B cell (primary cell): ENCODE data around the gene DENND4C. TPM values are rescaled to one million over a fixed set of nuclear protein-coding genes. Genes with fewer than 3 reads are reported as not detected.

Source experiments
- ATAC-seq: fragments of 200-7000 bp; cut with Tn5 transposase; one replicate; pipeline ENCODE4 v1.10.0; 2021; ENCODE audit warnings: low read depth, mild to moderate bottlenecking, moderate number of reproducible peaks, moderate library complexity
- CTCF ChIA-PET: fragments of 350-600 bp; sonication (Branson Sonifier 250); formaldehyde crosslinking; loops from one replicate; lab custom pipeline; 2021; ENCODE audit warnings: antibody characterized with exemption, inconsistent platforms; lab: Charles Lee
- POLR2A ChIA-PET: fragments of 350-600 bp; sonication (Branson Sonifier 250); formaldehyde crosslinking; loops from one replicate; lab custom pipeline; 2021; ENCODE audit warnings: antibody characterized with exemption; lab: Charles Lee
- DNase-seq: peaks from one replicate; pipeline ENCODE4 v3.0.0; 2013
- H2AFZ ChIP-seq: 2 replicates; pipeline ENCODE4 v1.6.1; 2012; ENCODE audit warnings: mild to moderate bottlenecking, low read depth, low read length; ENCODE audit not compliant: insufficient read depth, poor library complexity, severe bottlenecking
- H3K27ac ChIP-seq, 2 donors: 1 replicate in 1 of 2; 2 replicates in 1 of 2; pipeline ENCODE4 v1.5.1; 2012 to 2013; ENCODE audit warnings: low read length in 2 of 2, mild to moderate bottlenecking in 2 of 2, moderate library complexity in 1 of 2
- H3K27me3 ChIP-seq, 4 experiments: fragments of 200-600 bp in 1 of 4; sonication (generic) in 1 of 4; replicated peaks in 1 of 4; 1 replicate in 2 of 4; 2 replicates in 2 of 4; pipeline versions ENCODE4 v1.6.1 to v1.7.0; 2013 to 2016; ENCODE audit warnings: low read length in 3 of 4, mild to moderate bottlenecking in 2 of 4, mixed read lengths in 1 of 4, moderate library complexity in 1 of 4; ENCODE audit not compliant: insufficient read depth in 4 of 4, control insufficient read depth in 3 of 4; ENCODE audit errors: control extremely low read depth in 1 of 4
- H3K36me3 ChIP-seq, 2 experiments: replicated peaks in 1 of 2; 1 replicate in 1 of 2; 2 replicates in 1 of 2; pipeline versions ENCODE4 v1.6.1 to v1.7.1; 2013; ENCODE audit warnings: low read length in 1 of 2; ENCODE audit not compliant: insufficient read depth in 2 of 2, control insufficient read depth in 1 of 2; ENCODE audit errors: control extremely low read depth in 1 of 2, extremely low read depth in 1 of 2
- H3K4me1 ChIP-seq, 2 donors: fragments of 200-600 bp in 1 of 2; sonication (generic) in 1 of 2; 1 replicate in 1 of 2; 2 replicates in 1 of 2; pipeline versions ENCODE4 v1.5.1 to v1.6.1; 2013 to 2017; ENCODE audit warnings: low read length in 2 of 2; ENCODE audit not compliant: control insufficient read depth in 2 of 2, insufficient read depth in 2 of 2
- H3K4me2 ChIP-seq: replicated peaks from 2 replicates; pipeline ENCODE3; 2012; ENCODE audit warnings: mild to moderate bottlenecking, low read depth, low read length; ENCODE audit not compliant: poor library complexity, severe bottlenecking
- H3K4me3 ChIP-seq, 5 experiments: fragments of 200-600 bp in 1 of 5; sonication (generic) in 1 of 5; 1 replicate in 3 of 5; 2 replicates in 2 of 5; pipeline versions ENCODE4 v1.5.1 to v1.7.0; 2011 to 2016; ENCODE audit warnings: low read length in 4 of 5, mild to moderate bottlenecking in 4 of 5, low read depth in 2 of 5, control low read depth in 1 of 5, moderate library complexity in 1 of 5; ENCODE audit not compliant: insufficient read depth in 1 of 5; ENCODE audit errors: control extremely low read depth in 1 of 5, extremely low read depth in 1 of 5
- H3K79me2 ChIP-seq: fragments of 200-600 bp; sonication (generic); one replicate; pipeline ENCODE4 v1.6.0; 2016; ENCODE audit warnings: low read length; ENCODE audit not compliant: control insufficient read depth, insufficient read depth
- H3K9ac ChIP-seq: fragments of 200-600 bp; sonication (generic); 2 replicates; pipeline ENCODE4 v1.6.1; 2017; ENCODE audit warnings: mild to moderate bottlenecking, low read length, moderate library complexity
- H3K9me3 ChIP-seq, 3 donors: one replicate each; pipeline versions ENCODE4 v1.6.1 to v1.7.1; 2013; ENCODE audit warnings: low read length in 2 of 3; ENCODE audit not compliant: control insufficient read depth in 2 of 3, insufficient read depth in 1 of 3; ENCODE audit errors: control extremely low read depth in 1 of 3
- H4K20me1 ChIP-seq: 2 replicates; pipeline ENCODE4 v1.6.0; 2012; ENCODE audit warnings: mild to moderate bottlenecking, low read length; ENCODE audit not compliant: insufficient read depth, control insufficient read depth, poor library complexity, severe bottlenecking
- H3K27ac Mint-ChIP-seq: one replicate; pipeline ENCODE4 v1.8.0; 2021; ENCODE audit warnings: mixed read lengths
- H3K27me3 Mint-ChIP-seq: one replicate; pipeline ENCODE4 v1.8.0; 2021; ENCODE audit warnings: mixed read lengths
- H3K4me1 Mint-ChIP-seq: one replicate; pipeline ENCODE4 v1.8.0; 2021; ENCODE audit warnings: mixed read lengths
- H3K4me3 Mint-ChIP-seq: one replicate; pipeline ENCODE4 v1.8.0; 2021; ENCODE audit warnings: mixed read lengths
- H3K9me3 Mint-ChIP-seq: one replicate; pipeline ENCODE4 v1.8.0; 2022; ENCODE audit warnings: mixed read lengths; ENCODE audit not compliant: insufficient read depth
- EZH2 ChIP-seq: IDR thresholded peaks from 2 replicates; pipeline ENCODE4 v1.6.1; 2012; ENCODE audit warnings: borderline replicate concordance, low read depth, mild to moderate bottlenecking, moderate library complexity, low read length; ENCODE audit not compliant: insufficient read depth, poor library complexity, severe bottlenecking
- WGBS: methylation state at CpG from one replicate; pipeline ENCODE4 v1.1.5; 2013; ENCODE audit warnings: missing lambda C conversion rate; ENCODE audit not compliant: insufficient coverage; 5-methylcytosine and 5-hydroxymethylcytosine counted together
- intact Hi-C: fragments of 100-400 bp; cut with micrococcal nuclease; formaldehyde crosslinking; loops from one replicate; pipeline ENCODE4 v1.10.0; 2022
- polyA plus RNA-seq: library from polyadenylated mRNA; depleted of rRNA; stranded (reverse); fragments of >200 nt; gene quantifications from 2 replicates; pipeline ENCODE4 v1.2.3, GENCODE V29; 2012
- total RNA-seq, 2 donors: library from RNA; stranded (reverse); fragments of 120-200 nt in 1 of 2; gene quantifications; 1 replicate in 1 of 2; 2 replicates in 1 of 2; pipeline versions ENCODE4 v1.2.3 to v1.2.4, GENCODE V29; 2013 to 2022
- TF ChIP-seq, protein P1 (sequence below): fragments of 200-600 bp; IDR thresholded peaks from one replicate; pipeline ENCODE4 v1.8.0; 2022; ENCODE audit warnings: antibody characterized with exemption, mild to moderate bottlenecking

Gene DENND4C
- total and polyA plus RNA-seq, 2 donors (not counting 1 experiment from before 2014, with no cell fraction given), result 9.9 to 52.4 TPM

DNA sequence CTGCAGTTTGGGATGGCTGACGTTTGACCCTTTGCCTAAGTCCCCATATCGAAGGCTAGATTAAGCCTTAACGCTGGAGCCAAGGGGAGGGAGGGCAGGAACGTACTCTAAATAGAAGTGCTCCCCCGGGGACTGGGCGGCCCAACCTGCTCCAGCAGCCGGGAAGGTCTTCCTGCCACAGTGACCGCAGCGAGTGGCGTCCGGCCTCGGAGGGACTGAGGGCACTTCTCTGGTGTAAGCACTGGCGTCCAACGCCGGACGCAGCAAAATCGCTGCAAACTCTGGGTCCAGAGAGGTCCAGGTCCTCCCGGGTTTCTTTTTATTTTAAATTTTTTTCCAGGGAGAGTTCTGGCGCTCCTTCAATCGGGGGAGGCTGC, 177.8 kb downstream of the DENND4C start:
- ATAC-seq (no peak), DNase-seq (no peak)
- peak overlapping the region; percentile 95 for H3K4me2 ChIP-seq
- H3K27ac Mint-ChIP-seq, result peak overlapping the region; percentile 54
- peak overlapping the region; percentile 97 for H2AFZ ChIP-seq
- H3K79me2 ChIP-seq, result no peaks in the 10 kb centered on the region
- ChIA-PET CTCF (interaction anchor here (1.5 kb wide), 2 partner anchors 49 to 56 kb away, joined by 4 to 5 read pairs; no protein-coding TSS in a partner anchor), POLR2A (interaction anchor here (1.9 kb wide), 1 partner anchor 28 kb away, joined by 7 read pairs; the partner anchor contains the start of gene RPS6)
- no peak overlapping the region for H3K27ac ChIP-seq
- peaks cover 12 to 15% of the 10 kb centered on the region in 2 donors for H3K4me1 ChIP-seq
- H3K9me3 Mint-ChIP-seq, result no peaks in the 10 kb centered on the region
- no peaks in the 10 kb centered on the region for H3K27me3 Mint-ChIP-seq
- no peaks in the 10 kb centered on the region for H3K36me3 ChIP-seq
- H3K4me3 ChIP-seq, result peak overlapping the region in 4 of 5 experiments; percentile 92 to 94 (median 93)
- peaks cover 12% of the 10 kb centered on the region for H3K4me1 Mint-ChIP-seq
- no peaks in the 10 kb centered on the region for H3K27me3 ChIP-seq
- TF ChIP-seq, protein P1, sequence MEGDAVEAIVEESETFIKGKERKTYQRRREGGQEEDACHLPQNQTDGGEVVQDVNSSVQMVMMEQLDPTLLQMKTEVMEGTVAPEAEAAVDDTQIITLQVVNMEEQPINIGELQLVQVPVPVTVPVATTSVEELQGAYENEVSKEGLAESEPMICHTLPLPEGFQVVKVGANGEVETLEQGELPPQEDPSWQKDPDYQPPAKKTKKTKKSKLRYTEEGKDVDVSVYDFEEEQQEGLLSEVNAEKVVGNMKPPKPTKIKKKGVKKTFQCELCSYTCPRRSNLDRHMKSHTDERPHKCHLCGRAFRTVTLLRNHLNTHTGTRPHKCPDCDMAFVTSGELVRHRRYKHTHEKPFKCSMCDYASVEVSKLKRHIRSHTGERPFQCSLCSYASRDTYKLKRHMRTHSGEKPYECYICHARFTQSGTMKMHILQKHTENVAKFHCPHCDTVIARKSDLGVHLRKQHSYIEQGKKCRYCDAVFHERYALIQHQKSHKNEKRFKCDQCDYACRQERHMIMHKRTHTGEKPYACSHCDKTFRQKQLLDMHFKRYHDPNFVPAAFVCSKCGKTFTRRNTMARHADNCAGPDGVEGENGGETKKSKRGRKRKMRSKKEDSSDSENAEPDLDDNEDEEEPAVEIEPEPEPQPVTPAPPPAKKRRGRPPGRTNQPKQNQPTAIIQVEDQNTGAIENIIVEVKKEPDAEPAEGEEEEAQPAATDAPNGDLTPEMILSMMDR, result no peak
- no peak for TF ChIP-seq EZH2
- H4K20me1 ChIP-seq, result no peaks in the 10 kb centered on the region
- WGBS, result 10% methylated on average over 20 of the region's 20 CpGs
- intact Hi-C loops, result loop anchor here (1.0 to 5.0 kb wide), 4 partner anchors 28 to 1274 kb away; partner anchors contain the start of genes FOCAD, RPS6 and RRAGA
- H3K4me3 Mint-ChIP-seq, result peak overlapping the region; percentile 94
- H3K9me3 ChIP-seq, result peaks cover 0 to 5% (median 0%) of the 10 kb centered on the region in 3 donors
- H3K9ac ChIP-seq, result peak overlapping the region; percentile 86
